Effector memory CD4-positive, alpha-beta T cell (primary cell): ENCODE data around the gene ITPR2.
"Not testable (repeated sequence)": the region's sequence is repeated elsewhere in the genome, so short reads cannot be mapped to it uniquely, and the experiment has no call there.

ENCODE experiments used
- DNase-seq, 3 donors: peaks; one replicate each; pipeline ENCODE4 v3.0.0-alpha.2; 2020
- H3K27ac ChIP-seq: 2 replicates; pipeline ENCODE4 v1.7.0; 2013; ENCODE audit warnings: mild to moderate bottlenecking, low read length, moderate library complexity; ENCODE audit not compliant: insufficient read depth, poor library complexity, severe bottlenecking
- H3K27me3 ChIP-seq: replicated peaks from 2 replicates; pipeline ENCODE4 v1.7.0; 2013; ENCODE audit warnings: mild to moderate bottlenecking, low read length; ENCODE audit not compliant: insufficient read depth, control insufficient read depth, poor library complexity, severe bottlenecking
- H3K36me3 ChIP-seq: 2 replicates; pipeline ENCODE4 v1.7.0; 2013; ENCODE audit warnings: mild to moderate bottlenecking, low read length, moderate library complexity; ENCODE audit not compliant: control insufficient read depth, insufficient read depth
- H3K4me1 ChIP-seq: 2 replicates; pipeline ENCODE4 v1.7.0; 2013; ENCODE audit warnings: low read length, mild to moderate bottlenecking; ENCODE audit not compliant: control insufficient read depth, insufficient read depth, poor library complexity, severe bottlenecking
- H3K4me3 ChIP-seq: 2 replicates; pipeline ENCODE4 v1.7.0; 2013; ENCODE audit warnings: low read length, low read depth, mild to moderate bottlenecking; ENCODE audit not compliant: insufficient read depth, poor library complexity, severe bottlenecking
- H3K9me3 ChIP-seq: 2 replicates; pipeline ENCODE4 v1.7.0; 2013; ENCODE audit warnings: mild to moderate bottlenecking, low read length, moderate library complexity; ENCODE audit not compliant: control insufficient read depth

ITPR2 gene

DNA sequence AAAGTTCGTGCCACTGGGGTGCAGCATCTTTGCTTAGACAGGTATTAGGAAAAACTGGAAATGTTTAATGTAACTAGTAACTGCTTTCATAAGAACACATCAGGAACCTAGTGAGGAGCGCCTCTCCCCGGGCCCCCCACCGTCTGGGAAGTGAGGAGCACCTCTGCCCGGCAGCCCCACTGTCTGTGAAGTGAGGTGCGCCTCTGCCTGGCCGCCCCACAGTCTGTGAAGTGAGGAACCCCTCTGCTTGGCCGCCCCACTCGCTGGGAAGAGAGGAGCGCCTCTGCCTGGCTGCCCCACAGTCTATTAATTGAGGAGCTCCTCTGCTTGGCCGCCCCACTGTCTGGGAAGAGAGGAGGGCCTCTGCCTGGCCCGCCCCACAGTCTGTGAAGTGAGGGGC lies 224.7 kb downstream of the ITPR2 start:
- H3K4me3 ChIP-seq: no peak overlapping the region
- H3K27me3 ChIP-seq: no peaks in the 10 kb centered on the region
- H3K27ac ChIP-seq: no peak overlapping the region
- H3K4me1 ChIP-seq: no peaks in the 10 kb centered on the region
- no peaks in the 10 kb centered on the region for H3K9me3 ChIP-seq
- no peak for DNase-seq
- H3K36me3 ChIP-seq: no peaks in the 10 kb centered on the region

DNA sequence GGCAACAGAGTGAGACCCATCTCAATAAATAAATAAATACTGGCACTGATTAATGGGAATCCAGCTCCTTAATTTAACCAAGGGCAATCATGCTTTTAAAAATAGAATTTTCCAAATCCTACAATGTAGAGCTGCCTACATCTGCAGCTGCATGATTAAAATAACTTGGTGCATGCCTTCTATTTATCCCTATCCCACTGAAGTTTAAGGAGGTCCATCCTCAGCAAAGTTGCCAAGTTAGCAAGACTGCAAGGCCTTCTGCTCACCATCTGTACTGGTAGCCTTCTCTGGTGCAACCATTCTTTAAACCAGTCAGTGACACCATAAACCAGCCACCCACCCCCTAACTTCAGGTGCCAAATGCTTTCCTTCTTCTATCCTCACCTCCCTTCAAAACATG lies 226.1 kb downstream of the ITPR2 start:
- Histone ChIP-seq H3K4me1 (no peaks in the 10 kb centered on the region), H3K9me3 (no peaks in the 10 kb centered on the region), H3K27ac (no peak overlapping the region), H3K36me3 (no peaks in the 10 kb centered on the region), H3K4me3 (no peak overlapping the region), H3K27me3 (no peaks in the 10 kb centered on the region)
- no peak for DNase-seq

DNA sequence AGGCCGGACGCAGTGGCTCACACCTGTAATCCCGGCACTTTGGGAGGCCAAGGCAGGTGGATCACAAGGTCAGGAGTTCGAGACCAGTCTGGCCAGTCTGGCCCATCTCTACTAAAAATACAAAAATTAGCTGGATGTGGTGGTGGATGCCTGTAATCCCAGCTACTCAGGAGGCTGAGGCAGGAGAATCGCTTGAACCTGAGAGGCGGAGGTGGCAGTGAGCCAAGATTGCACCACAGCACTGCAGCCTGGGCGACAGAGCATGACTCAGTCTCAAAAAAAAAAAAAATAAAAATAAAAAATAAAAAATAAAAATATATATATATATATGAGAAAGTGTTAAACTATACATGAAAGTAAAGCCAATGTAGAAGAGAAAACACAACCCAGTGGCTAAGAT lies 228.2 kb downstream of the ITPR2 start:
- DNase-seq: not testable (repeated sequence)

DNA sequence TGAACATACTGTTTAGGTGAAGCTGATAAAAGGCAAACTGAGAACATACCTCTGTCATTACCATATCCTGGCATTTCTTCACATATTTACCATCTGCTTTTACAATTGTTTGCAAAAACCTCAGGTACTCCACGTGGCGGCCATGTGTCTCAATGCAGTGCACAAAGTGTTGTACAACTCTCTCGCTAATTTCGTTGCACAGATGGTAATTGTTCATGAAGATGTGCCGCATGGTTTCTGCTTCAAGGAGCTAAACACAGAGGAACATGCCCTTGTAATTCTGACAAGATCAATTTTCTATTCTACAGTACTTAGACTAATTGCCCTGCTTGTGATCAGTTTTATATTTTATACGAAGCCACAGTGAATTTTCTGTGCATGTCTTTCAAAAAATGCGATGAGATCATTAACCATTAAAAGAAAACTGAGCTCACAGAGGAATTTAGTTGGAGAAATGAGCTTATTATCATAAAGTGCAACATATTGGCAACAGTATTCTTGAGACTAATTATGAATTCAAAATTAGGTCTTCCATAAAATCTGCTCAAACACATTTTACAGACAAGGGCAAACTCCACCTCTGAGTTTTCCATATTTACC lies 233.8 kb downstream of the ITPR2 start:
- DNase-seq: no peak
- Histone ChIP-seq H3K9me3 (no peaks in the 10 kb centered on the region), H3K4me1 (no peaks in the 10 kb centered on the region), H3K4me3 (no peak overlapping the region), H3K27me3 (no peaks in the 10 kb centered on the region), H3K36me3 (peaks cover 18% of the 10 kb centered on the region), H3K27ac (no peak overlapping the region)

More for the DNA sequence above, 228.2 kb downstream of the ITPR2 start:
- H3K9me3 ChIP-seq, H3K4me1 ChIP-seq, H3K27me3 ChIP-seq, H3K36me3 ChIP-seq, H3K4me3 ChIP-seq, H3K27ac ChIP-seq: not testable (repeated sequence)

DNA sequence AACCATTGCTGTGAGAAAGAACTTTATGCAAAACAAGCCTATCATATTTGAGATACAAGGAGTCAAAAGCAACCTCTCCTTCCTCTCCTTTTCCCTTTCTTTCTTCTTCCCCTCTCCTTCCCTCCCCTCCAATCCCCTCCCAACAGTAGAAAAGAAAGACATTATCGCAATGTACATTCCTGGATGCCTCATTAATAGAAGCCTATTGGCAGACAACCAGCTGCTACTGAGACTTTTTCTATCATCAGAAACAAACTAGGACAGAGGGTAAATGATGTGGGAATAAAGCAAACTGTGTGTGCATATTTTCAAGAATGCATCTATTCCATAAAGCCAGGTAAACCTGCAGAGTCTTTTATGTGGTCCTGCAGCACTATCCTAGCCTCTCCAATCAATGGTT lies 237.2 kb downstream of the ITPR2 start:
- DNase-seq: no peak
- Histone ChIP-seq H3K4me3 (no peak overlapping the region), H3K36me3 (peaks cover 11% of the 10 kb centered on the region), H3K4me1 (no peaks in the 10 kb centered on the region), H3K27me3 (no peaks in the 10 kb centered on the region), H3K27ac (no peak overlapping the region), H3K9me3 (no peaks in the 10 kb centered on the region)

DNA sequence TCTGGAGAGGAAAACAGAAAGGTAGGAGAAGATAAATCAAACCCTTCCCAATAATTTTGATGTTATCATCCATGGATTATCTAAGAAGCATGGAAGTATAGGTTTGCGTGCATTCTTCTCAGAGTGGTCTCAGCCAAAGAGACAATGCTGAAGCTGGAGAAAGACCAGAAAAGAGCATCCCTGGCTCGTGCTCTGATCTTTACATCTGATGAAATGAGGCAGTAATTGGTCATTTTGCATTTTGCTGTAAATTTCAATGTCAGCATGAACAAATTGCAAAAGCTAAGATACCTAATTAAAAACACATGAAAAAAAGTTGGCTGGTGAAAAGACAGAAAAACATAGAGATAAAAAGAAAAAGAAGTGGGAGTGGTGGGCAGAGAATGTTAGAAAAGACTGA lies 252.4 kb downstream of the ITPR2 start:
- H3K4me1 ChIP-seq: peaks cover 5% of the 10 kb centered on the region
- H3K36me3 ChIP-seq: no peaks in the 10 kb centered on the region
- no peak overlapping the region for H3K4me3 ChIP-seq
- DNase-seq: no peak
- H3K27ac ChIP-seq: no peak overlapping the region
- H3K27me3 ChIP-seq: no peaks in the 10 kb centered on the region
- H3K9me3 ChIP-seq: no peaks in the 10 kb centered on the region

DNA sequence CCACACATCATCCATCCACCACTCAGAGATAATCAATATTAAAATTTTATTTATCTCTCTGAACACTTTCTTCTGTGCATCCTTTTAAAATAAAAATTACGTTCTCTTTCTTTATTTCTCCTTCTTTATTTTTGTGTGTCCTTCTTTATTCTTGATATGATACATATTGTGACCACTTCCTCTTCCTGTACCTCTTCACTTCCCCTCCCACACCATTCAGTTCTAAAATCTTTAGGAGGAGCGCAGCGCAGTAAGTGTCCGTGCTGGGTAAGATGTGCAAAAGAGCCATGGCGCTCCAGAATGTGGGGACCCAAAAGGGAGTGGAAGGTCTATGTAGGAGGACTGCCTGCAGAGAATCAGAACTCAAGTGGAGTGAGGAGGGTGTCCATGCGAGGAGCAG lies 256.7 kb downstream of the ITPR2 start:
- Histone ChIP-seq H3K36me3 (peaks cover 4% of the 10 kb centered on the region), H3K9me3 (no peaks in the 10 kb centered on the region), H3K4me3 (no peak overlapping the region), H3K27me3 (no peaks in the 10 kb centered on the region), H3K27ac (no peak overlapping the region), H3K4me1 (peaks cover 5% of the 10 kb centered on the region)
- DNase-seq: no peak

DNA sequence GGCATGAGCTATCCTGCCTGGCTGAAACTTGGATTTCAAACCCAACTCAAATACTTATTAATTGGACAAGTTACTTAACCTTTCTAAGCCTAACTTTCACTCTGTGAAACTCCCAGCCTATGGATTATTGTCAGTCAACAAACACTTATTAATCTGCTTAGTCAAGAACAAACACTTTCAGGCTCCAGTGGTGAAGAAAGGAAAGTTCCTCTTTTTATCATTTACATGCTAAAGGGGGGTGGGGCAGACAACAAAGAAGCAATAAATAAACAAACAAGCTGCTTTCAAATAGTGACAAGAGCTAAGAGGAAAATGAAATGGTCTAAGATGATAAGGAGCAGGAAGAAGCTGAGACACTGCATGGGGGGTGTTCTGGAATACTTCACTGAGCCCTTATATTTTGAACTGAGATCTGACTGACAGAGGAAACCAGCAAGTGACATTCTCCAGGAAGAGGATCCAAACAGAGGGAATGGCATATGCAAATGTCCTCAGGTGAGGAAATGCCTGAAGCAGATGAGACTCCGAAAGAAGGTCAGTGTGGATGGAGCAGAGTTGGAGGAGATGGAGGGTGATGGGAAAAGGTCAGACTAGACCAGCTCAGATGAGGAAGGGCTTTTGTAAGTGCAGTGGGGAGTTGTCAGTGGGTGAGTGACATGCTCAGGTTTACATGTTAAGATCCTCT lies 259.6 kb downstream of the ITPR2 start:
- no peak for DNase-seq
- Histone ChIP-seq H3K4me1 (peaks cover 5% of the 10 kb centered on the region), H3K36me3 (peaks cover 4% of the 10 kb centered on the region), H3K9me3 (no peaks in the 10 kb centered on the region), H3K4me3 (no peak overlapping the region), H3K27me3 (no peaks in the 10 kb centered on the region), H3K27ac (no peak overlapping the region)

DNA sequence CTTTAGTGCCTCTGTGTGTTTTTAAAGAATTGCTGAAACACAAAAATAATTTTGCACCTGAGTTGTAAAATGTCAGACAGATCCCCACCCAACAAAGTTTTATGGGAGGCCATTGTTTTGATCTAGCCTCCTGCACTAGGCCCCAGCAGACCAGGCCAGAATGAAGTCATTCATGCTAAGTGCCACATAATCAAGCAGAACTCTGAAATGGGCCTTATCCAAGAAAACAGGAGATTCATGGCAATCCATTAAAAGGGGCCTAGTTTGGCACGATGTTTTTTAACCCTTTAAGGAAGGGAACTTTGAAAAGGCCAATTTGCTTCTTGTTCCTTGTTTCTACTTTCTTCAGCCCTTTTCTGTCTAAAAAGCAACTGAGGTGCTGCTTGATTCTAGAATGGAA lies 260.9 kb downstream of the ITPR2 start:
- Histone ChIP-seq H3K4me3 (no peak overlapping the region), H3K9me3 (no peaks in the 10 kb centered on the region), H3K27ac (no peak overlapping the region), H3K27me3 (no peaks in the 10 kb centered on the region), H3K36me3 (peaks cover 4% of the 10 kb centered on the region), H3K4me1 (peaks cover 5% of the 10 kb centered on the region)
- DNase-seq: no peak

DNA sequence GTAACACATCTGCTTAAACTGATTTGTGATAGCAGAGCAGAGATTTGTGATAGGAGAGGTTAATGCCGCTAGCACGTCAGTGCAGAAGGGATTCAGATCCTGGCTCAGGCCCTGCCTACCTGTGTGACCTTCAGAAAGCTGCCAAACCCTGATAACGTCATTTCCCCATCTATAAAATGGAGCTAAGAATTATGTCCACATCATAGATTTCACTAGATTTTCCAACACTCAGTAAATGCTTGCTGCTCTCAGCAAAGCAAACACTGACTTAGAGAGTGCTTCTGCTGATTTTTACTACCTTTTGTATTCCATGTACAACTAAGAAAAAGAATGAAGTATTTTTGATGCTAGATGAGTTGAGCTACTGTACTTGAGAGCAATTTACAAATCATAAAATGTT lies 261.4 kb downstream of the ITPR2 start:
- no peaks in the 10 kb centered on the region for H3K27me3 ChIP-seq
- no peak for DNase-seq
- H3K4me1 ChIP-seq: peaks cover 4% of the 10 kb centered on the region
- H3K27ac ChIP-seq: no peak overlapping the region
- H3K9me3 ChIP-seq: no peaks in the 10 kb centered on the region
- no peak overlapping the region for H3K4me3 ChIP-seq
- peaks cover 4% of the 10 kb centered on the region for H3K36me3 ChIP-seq
